Right lobe of liver (tissue), 6 donors: ENCODE measurements around the gene LTA. TPM values are rescaled to one million over a fixed set of nuclear protein-coding genes. Genes with fewer than 3 reads are reported as not detected.
"Not testable (repeated sequence)": the region's sequence is repeated elsewhere in the genome, so short reads cannot be mapped to it uniquely, and the experiment has no call there.

Experiments used
- ATAC-seq, 4 donors: fragments of 200-7000 bp; cut with Tn5 transposase; one replicate each; pipeline ENCODE4 v1.9.1; 2020; ENCODE audit warnings: mild to moderate bottlenecking in 4 of 4, moderate library complexity in 4 of 4
- DNase-seq, 3 donors: peaks; one replicate each; pipeline ENCODE4 v3.0.0-alpha.2; 2020
- H3K27ac ChIP-seq, 3 donors: fragments of 200-600 bp; one replicate each; pipeline ENCODE4 v1.8.0; 2022
- H3K27me3 ChIP-seq, 2 donors: fragments of 200-600 bp; one replicate each; pipeline ENCODE4 v1.8.0; 2022
- H3K36me3 ChIP-seq, 4 donors: fragments of 200-600 bp; sonication (generic) in 1 of 4; one replicate each; pipeline versions ENCODE4 v1.5.1 to v1.8.0; 2017 to 2022; ENCODE audit warnings: control low read depth in 1 of 4
- H3K4me1 ChIP-seq, 4 donors: fragments of 200-600 bp; sonication (generic) in 1 of 4; one replicate each; pipeline versions ENCODE4 v1.5.1 to v1.8.0; 2017 to 2022; ENCODE audit warnings: control low read depth in 1 of 4
- H3K4me3 ChIP-seq, 3 donors: fragments of 200-600 bp; one replicate each; pipeline ENCODE4 v1.8.0; 2022
- H3K9me3 ChIP-seq, 4 donors: fragments of 200-600 bp; sonication (generic) in 1 of 4; one replicate each; pipeline versions ENCODE4 v1.5.1 to v1.8.0; 2017 to 2022; ENCODE audit warnings: control low read depth in 1 of 4
- CTCF ChIP-seq, 4 donors: fragments of 200-600 bp in 3 of 4; fragments of 450-650 bp in 1 of 4; IDR thresholded peaks; one replicate each; pipeline versions ENCODE4 v1.5.1 to v1.8.0; 2016 to 2022; ENCODE audit warnings: antibody characterized with exemption in 4 of 4, mild to moderate bottlenecking in 2 of 4
- POLR2A ChIP-seq: fragments of 450-650 bp; IDR thresholded peaks from one replicate; pipeline ENCODE4 v1.6.1; 2017; ENCODE audit warnings: antibody characterized with exemption, mild to moderate bottlenecking
- WGBS: methylation state at CpG from one replicate; pipeline ENCODE4 v1.1.6; 2018; ENCODE audit warnings: low coverage, low lambda C conversion rate; ENCODE audit not compliant: insufficient coverage; ENCODE audit errors: missing lambda C conversion rate; 5-methylcytosine and 5-hydroxymethylcytosine counted together
- intact Hi-C, 2 donors: fragments of 100-400 bp; cut with DNase I; formaldehyde crosslinking; loops; one replicate each; pipeline versions ENCODE4 v1.11.2 to v1.14.1; 2022
- total RNA-seq, 6 experiments: library from RNA; depleted of rRNA in 2 of 6; stranded (reverse); fragments of >200 nt in 2 of 6; fragmentation: NEBNext Ultra II Directional in 3 of 6; extraction: Animal tissue kit (Norgen Biotek cat#: 25700) in 3 of 6; gene quantifications; one replicate each; pipeline versions ENCODE4 v1.1.0 to v1.2.4, GENCODE V29; 2016 to 2023
- donor health status: DM: no; HTN: yes; CAD: no.
- donor health status: DM: no; HTN: no; CAD: no.
- donor health status: DM: no; HTN: no; CAD: no.
- donor health status: DM: no; HTN: yes; CAD: no.
- donor health status: DM: no; HTN: yes; CAD: no.

The LTA gene
- total RNA-seq, 6 experiments from 2014 or later, result 0.20 TPM; not detected in 5

GRCh38 chr6:31587791-31588777 lies 16.0 kb downstream of the LTA start:
- no peaks in the 10 kb centered on the region for H3K36me3 ChIP-seq
- H3K27me3 ChIP-seq, result no peaks in the 10 kb centered on the region
- peak overlapping the region in 1 of 3 donors; percentile 9 for H3K4me3 ChIP-seq
- peak overlapping the region in 1 of 3 donors; percentile 26 for H3K27ac ChIP-seq
- DNase-seq, result no peak
- ATAC-seq, result no peak
- H3K9me3 ChIP-seq, result no peaks in the 10 kb centered on the region
- 60% methylated on average over 10 of the region's 12 CpGs for WGBS
- intact Hi-C loops, result no loop called here
- no peak for TF ChIP-seq CTCF (IDR thresholded peaks at IDR 0.05)
- no peak for TF ChIP-seq POLR2A
- H3K4me1 ChIP-seq, result no peaks in the 10 kb centered on the region

DNA sequence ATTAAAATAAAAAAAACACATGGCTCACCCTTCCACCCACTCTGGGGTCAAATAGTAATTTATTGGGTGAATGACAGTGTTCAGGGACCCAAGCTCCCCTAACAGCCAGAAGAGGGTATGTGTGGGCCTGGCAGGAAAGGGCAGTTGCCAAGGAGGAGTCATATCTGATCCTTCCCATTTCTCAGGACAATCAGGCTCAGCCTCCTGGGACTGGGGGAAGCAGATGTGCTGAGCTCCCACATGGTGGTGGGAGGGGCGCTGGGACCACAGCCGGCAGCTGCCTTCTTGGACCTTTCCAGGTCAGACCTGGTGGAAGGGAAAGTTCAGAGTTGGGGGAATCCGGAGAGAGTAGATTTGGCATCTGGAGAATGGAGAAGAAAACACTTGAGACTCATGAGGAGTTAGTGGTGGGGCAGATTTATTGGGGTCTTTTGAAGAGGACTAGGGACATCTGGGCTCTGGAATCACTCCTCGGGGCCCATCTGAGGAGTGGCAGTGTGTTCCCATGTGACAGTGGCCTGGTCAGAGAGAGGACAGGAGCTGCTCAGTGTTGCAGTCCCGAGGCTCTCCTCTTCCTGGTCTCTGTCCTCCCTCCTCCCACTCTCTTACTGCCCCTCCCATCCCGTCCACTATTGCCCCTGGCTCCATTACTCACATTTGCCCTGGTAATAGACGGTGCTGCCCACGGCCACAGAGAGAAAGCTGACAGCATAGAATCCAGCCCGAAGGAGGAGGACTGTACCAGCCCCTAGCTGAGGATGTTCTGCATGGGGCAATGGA lies 17.0 kb downstream of the LTA start:
- WGBS, result 37% methylated on average over 8 of the region's 9 CpGs
- Histone ChIP-seq H3K9me3 (no peaks in the 10 kb centered on the region), H3K4me1 (no peaks in the 10 kb centered on the region), H3K27ac (no peak overlapping the region), H3K27me3 (no peaks in the 10 kb centered on the region), H3K4me3 (no peak overlapping the region), H3K36me3 (no peaks in the 10 kb centered on the region)
- DNase-seq (no peak), ATAC-seq (no peak)
- TF ChIP-seq CTCF (IDR thresholded peaks at IDR 0.05) (no peak), POLR2A (no peak)
- intact Hi-C loops, result no loop called here

DNA sequence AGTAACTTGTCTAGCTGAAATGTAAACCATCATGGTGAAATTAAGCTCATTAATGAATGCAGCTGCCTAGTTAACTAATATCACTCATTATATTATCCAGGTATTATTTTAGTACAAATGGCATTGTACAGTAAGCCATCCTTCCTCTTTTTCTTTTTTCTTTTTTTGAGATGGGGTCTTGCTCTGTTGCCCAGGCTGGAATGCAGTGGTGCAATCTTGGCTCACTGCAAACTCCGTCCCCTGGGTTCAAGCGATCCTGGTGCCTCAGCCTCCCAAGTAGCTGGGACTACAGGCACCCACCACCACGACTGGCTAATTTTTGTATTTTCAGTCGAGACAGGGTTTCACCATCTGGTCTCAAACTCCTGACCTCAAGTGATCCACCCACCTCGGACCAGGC lies 18.6 kb downstream of the LTA start:
- ATAC-seq, H3K9me3 ChIP-seq, H3K4me1 ChIP-seq, H3K27ac ChIP-seq, intact Hi-C loops, H3K4me3 ChIP-seq, DNase-seq, H3K36me3 ChIP-seq, H3K27me3 ChIP-seq: not testable (repeated sequence)
- WGBS, result 79% methylated on average over 3 of the region's 5 CpGs

DNA sequence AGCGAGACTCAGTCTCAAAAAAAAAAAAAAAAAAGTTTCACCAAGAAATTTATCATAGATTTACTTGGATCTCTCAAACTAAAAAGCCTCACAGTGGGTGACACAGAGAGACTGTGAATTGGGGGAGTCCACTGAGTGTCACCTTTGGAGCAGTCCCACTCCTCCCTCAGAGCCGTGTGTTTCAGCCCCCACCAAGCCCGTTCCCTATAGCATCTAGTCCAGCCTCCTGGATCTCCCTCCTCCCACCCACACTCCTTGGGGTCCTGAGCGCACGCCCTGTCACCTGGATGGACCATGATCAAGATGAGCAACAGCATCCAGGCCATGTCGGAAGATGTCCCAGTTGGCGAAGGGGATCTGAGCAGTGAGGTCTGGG lies 20.3 kb downstream of the LTA start:
- Histone ChIP-seq H3K4me3 (no peak overlapping the region), H3K27me3 (no peaks in the 10 kb centered on the region), H3K36me3 (no peaks in the 10 kb centered on the region), H3K27ac (no peak overlapping the region), H3K9me3 (no peaks in the 10 kb centered on the region), H3K4me1 (no peaks in the 10 kb centered on the region)
- 78% methylated on average over 2 of the region's 7 CpGs for WGBS
- no peak for ATAC-seq
- DNase-seq, result no peak
- intact Hi-C loops, result no loop called here
- TF ChIP-seq CTCF (IDR thresholded peaks at IDR 0.05), result no peak
- TF ChIP-seq POLR2A, result no peak

DNA sequence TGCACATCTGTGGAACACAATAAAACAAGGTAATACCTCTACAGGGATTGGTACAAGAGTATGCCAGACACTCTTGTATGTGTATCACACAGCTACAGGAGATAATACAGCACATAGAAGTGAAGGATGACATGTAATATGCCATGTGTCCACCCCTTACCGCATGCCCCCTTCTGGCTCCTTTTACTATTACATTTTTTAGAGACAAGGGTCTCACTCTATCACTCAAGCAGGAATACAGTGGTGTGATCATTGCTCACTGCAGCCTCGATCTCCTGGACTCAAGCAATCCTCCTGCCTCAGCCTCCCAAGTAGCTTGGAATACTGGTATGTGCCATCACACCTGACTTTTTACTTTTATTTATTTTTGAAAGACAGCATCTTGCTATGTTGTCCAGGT lies 24.9 kb downstream of the LTA start:
- ATAC-seq (peak; percentile 49 to 60 (median 54)), DNase-seq (no peak)
- Histone ChIP-seq H3K27ac (no peak overlapping the region), H3K9me3 (no peaks in the 10 kb centered on the region), H3K4me3 (no peak overlapping the region), H3K4me1 (peaks cover 0 to 6% (median 1%) of the 10 kb centered on the region in 4 donors), H3K36me3 (no peaks in the 10 kb centered on the region), H3K27me3 (no peaks in the 10 kb centered on the region)
- WGBS, result 5% methylated on average over 2 of the region's 2 CpGs
- intact Hi-C loops, result loop anchor here in 1 of 2 donors (5.0 kb wide), 1 partner anchor 45 kb away; no protein-coding TSS in a partner anchor
- TF ChIP-seq POLR2A (no peak), CTCF (IDR thresholded peaks at IDR 0.05) (peak; percentile 32 to 42 (median 34))
